ENCODE measurements around the gene THUMPD3.

THUMPD3 gene, protein sequence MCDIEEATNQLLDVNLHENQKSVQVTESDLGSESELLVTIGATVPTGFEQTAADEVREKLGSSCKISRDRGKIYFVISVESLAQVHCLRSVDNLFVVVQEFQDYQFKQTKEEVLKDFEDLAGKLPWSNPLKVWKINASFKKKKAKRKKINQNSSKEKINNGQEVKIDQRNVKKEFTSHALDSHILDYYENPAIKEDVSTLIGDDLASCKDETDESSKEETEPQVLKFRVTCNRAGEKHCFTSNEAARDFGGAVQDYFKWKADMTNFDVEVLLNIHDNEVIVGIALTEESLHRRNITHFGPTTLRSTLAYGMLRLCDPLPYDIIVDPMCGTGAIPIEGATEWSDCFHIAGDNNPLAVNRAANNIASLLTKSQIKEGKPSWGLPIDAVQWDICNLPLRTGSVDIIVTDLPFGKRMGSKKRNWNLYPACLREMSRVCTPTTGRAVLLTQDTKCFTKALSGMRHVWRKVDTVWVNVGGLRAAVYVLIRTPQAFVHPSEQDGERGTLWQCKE

DNA sequence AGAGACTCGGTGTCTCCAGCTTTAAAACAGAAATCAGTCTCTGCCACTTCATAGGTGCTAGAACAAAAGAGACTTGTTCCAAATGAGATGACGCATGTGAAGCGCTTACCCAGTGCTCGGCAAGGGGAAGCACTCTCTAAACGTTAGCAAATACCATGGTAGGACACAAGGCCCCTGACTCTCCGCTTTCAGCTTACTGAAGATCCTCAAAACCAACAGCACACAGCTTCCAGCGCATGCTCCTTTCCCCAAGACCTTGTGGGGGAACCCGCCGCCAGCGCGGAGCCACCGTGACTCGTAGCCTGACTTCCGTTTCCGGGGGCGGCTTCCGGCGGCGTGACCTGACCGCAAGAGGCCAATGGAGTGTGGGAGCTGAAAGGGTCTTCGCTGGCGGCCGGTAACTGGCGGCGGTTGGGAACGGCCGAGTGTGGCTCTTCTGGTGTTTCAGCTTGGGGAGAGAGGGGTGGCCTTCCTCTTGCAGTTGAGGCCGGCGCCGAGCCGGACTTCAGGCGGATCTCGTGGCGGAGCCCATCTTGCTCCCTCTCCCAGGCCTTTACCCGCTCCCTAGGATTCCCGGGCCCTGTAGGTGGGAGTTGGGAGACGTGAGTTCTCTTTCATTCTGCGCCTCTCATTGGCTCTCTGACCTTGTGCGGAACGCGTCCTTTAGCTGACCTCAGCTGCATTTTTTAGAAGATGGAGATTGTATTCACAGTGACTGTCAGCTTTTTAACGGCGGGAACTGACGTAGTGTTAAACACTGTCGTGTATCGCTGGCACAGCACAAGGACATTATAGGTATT lies at the start of gene THUMPD3:
Gene THUMPD3 (plus strand): TSS at position 324 of the 800 bp plus-strand sequence. CDS start 2,015 bp downstream, outside the sequence.
- DNase-seq, result peak; percentile 90

DNA sequence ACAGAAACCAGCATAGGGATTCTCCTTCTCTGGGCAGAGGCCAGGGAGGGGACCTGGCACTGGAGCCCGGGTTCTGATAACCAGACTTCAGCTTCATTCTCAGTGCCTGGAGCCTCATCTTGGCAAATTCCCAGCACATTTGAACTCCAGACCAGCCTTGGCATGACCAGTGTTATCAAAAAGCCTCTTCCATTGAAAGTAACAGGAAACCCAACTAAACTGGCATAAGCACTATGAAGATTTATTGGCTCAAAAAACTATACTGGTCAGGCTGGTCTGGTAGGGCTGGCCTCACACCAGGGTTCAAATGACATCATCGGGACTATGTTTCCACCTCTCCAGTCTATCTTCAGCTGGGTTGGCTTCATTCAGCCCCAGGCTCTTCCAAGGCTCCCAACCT lies 48.1 kb upstream of the THUMPD3 start:
- DNase-seq, result no peak

DNA sequence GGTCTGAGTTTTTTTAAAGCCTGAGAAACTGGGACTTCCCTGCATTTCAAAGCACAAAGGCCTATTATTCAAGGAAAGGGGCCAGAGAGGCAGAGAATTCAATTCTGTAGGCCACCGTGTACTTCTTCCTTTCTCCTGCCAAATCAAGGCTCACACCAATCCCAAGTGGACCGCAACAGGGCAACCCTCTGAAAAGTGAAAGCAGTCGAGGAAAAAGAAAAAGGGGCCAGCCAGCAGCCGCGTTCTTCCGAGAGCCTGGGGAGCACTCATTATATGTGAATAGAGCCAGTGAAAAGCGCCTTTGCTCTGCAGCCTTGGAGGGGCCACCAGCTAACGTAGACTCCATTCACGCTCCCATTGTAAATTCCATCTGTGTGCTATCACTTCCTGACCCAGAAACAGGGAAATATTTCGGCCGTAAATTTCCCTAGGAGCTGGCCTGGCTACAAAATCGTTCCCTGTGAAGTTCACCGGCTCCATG lies 45.9 kb upstream of the THUMPD3 start:
- DNase-seq, result no peak

DNA sequence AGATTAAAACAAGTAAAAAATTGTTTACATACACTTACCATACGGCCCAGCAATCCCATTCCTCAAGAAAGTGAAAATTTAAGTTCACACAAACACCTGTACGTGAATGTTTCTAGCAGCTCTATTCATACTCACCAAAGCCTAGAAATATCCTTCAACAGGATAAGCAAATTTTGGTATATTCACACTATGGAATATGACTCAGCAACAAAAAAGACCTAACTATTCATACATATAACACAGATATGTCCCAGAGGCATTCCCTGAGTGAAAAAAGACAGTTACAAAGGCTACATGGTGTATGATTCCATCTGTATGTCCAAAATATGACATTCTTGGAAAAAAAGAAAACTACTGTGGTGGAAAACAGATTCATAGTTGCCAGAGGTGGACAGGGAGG lies 40.1 kb upstream of the THUMPD3 start:
- no peak for DNase-seq

DNA sequence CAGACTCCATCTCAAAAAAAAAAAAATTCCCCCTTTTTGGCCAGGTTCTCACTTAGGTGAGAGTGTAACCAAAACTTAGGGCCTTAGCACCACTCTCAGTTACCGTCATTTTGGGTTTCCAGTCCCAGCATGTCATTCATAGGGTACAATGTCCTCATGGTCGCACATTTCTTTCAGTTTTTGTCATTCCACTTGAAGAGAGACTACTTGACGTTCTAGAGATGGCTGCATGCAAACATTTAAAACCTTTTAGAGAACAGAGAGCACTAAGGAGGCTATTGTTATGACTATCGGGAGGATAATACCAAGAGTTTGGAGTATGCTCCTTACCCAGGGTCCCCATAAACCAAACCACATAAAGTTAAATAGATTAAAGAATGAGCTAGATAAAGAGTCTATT lies 37.9 kb upstream of the THUMPD3 start:
- DNase-seq, result no peak

DNA sequence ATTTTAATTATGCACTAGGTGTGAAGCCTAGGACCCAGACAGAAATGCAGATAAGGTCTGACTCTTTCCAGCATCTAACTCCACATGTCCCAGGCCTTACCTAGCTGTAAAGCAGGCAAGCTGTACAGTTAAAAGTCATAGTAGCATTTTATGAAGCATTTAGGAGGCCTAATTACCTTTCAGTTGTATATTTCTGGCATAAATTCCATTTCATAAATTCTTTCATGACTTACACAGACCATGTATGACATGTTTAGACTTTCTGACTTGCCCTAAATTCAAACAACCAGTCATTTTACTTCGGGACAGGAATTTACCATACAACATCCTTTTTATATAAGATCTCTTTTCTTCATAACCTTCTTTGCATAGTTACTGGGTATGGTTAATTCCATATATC lies 35.3 kb upstream of the THUMPD3 start:
- DNase-seq, result no peak

DNA sequence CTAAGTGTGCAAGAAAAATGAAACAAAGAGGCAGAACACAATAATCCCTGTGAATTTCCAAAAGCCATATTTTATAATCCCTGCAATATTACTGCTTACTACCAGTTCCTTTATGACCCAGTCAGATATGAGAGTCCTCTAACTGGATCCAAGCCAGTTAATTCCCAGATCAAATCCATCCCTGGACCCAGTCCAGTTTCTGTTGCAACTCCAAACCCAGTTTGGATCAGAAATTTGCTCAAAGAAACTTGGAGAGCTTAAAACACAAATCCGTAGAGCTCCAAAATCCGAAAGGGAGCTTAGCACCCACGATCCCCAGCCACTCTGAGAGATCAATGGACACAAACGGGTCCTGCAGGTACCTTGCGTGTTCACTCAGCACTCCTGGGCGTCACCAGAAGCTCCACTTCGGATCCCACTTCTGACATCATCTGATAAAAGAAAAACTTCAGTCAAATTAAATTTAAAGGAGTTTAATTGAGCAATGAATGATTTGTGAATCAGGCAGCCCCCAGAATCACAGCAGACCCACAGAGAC lies 32.6 kb upstream of the THUMPD3 start:
- DNase-seq, result no peak

DNA sequence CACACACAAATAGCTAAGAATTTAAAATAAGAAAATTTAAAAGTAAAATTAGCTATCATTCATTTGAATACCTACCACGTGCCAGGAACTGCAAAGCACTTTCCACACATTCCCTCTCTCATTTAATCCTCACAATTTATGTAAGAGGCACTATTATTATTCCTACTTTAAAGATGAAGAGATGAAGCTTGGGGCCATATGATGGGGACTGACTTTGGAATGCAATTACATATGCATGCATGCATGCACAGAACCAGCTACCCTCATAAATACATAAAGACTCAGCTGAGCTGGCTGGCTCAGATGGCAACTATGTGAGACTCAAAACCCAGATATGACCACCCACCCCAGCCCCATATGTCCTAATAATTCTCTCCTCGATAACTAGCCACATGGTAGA lies 31.7 kb upstream of the THUMPD3 start:
- no peak for DNase-seq

DNA sequence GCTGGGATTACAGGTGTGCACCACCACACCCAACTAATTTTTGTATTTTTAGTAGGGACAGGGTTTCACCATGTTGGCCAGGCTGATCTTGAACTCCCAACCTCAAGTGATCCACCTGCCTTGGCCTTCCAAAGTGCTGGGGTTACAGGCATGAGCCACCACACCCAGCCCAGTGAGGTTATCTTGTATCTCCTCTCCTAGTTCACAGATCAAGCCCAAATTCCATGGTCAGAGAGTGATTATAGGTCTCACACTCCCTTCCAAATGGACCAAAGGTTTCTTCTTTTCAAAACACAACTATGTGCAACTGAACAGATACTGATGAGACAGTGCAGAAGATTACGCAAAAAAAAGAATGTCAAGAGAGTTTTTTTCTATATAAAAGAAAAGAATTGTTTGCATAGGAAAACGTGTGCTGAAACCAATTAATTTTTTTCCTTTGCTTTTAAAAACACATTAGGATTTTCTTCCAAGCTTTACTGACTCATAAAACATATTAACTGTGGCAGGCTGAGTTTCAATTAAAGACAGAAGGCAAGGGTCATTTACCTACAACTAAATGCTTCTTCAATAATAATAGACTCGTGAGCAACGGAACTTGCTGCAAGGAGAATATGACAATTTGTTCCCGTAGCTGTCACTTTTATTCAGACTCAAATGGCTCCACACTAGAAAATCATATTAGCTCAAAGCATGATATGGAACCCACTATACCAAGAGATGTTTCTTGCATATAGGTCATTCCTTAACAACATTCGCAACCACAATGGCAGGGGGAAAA lies 30.4 kb upstream of the THUMPD3 start:
- DNase-seq, result no peak

DNA sequence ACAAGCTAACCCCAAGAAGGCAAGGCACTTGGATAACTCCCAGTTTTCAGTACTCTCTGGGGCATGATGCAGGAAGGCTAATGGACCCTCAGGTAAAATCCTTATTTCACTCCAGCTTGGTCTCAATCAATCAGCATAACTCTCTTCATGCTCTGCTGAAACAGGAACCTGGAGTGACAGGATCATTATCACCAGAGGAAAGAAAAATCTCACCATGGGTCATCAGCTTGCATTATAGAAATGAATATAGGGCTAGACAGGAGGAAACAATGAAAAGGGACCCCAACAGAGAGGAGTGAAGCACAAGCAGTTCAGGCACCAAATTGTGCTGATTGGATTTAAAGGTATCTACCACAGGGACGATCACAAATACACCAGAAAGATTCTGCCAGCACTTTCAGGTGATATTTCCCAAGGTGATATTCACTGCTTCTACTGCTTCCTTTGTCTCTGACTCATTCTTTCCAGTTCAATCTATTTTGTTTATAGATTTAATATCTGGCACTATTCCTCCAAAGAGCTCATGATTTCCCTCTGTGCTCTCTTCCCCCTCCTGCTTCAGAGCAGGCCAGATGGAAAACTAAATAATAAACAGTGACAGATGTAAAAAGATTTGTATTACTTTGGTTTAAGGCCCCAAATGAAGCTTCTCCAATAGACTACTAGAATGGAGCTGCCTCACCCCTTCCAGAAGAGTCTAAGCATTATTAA lies 22.9 kb upstream of the THUMPD3 start:
- no peak for DNase-seq

DNA sequence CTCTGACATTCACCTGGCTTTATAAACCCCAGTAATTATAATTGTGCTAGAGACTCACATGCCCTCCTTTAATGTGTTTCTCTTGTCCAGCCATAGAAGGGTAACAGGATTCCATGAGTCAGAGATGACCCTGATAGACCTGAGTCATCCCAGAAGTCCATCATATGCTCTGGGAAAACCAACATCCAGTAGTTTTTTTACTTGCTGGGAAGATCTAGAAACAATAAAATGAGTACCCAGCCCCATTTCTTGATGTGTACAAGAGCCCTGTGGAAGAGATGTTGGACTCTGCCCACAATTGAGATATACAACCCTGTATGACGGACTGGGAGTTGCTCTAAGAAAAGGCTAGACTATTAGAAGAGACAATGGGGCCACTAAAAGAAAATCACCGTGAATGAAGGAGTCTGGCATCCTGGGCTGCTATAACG lies 22.4 kb upstream of the THUMPD3 start:
- DNase-seq, result no peak

DNA sequence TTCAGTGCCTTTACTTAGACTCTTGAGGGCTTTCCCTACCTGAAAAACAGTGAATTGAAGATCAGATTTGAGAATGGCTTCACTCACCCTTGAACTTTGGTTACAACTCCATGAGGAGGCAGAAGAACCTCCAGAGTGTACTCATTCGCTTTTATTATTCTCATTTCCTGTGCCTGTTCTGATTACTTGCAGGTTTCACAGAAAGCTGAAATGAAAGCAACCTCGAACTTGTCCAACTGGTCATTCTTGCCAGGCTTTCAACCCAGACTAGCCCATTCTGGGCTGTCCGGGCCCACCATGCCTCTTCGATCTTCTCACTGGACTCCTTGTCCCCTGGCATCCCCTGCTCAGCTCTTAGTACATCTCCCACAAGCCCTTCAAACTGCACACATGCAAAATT lies 20.2 kb upstream of the THUMPD3 start:
- DNase-seq, result no peak

DNA sequence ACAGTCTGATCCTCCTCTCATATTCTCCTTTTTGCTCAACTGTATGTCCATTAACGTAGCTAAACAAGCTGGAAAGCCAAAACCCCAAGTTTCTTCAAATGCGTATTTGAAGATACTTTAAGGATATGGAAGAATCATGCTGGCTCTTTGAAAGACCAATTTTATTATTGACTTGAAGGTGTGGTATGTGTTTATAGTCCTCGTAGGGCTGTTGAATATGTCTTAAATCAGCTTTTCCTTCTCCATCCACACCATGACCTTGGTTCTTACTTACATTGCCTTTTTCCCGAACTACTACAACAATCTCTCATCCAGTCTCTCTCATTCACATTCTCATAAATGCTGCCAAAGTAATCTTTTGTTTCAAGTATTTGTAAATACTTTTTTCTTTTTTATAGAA lies 19.7 kb upstream of the THUMPD3 start:
- no peak for DNase-seq

DNA sequence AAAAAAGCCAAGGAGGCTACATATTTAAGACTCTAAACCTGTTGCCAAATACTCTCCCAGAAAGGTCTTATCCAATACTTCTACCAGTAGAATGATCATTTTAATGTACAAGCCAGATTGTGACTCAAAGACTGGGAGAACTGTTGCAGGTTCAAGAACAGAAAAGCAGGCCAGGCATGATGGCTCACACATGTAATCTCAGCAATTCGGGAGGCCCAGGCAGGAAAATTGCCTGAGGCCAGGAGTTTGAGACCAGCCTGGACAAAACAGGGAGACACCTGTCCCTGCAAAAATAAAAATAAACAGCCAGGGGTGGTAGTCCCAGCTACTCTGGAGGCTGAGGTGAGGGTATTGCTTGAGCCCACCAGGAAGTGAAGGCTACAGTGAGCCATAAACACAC lies 17.8 kb upstream of the THUMPD3 start:
- DNase-seq, result no peak

DNA sequence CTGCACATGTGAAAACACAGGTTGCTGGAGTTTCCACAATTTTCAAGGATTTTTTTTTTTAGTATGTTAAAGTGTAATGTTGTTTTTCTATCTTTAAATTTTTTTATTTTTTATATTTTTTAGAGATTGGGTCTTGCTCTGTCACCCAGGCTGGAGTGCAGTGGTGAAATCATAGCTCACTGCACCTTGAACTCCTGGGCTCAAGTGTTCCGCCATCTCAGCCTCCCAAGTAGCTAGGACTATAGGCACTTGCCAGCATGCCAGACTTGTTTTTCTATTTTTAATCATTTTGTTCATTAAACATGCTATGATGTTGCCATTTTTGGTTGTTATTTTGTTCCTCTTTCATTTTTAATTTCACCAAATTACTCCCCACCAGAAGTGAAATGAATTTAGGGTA lies 16.7 kb upstream of the THUMPD3 start:
- no peak for DNase-seq

DNA sequence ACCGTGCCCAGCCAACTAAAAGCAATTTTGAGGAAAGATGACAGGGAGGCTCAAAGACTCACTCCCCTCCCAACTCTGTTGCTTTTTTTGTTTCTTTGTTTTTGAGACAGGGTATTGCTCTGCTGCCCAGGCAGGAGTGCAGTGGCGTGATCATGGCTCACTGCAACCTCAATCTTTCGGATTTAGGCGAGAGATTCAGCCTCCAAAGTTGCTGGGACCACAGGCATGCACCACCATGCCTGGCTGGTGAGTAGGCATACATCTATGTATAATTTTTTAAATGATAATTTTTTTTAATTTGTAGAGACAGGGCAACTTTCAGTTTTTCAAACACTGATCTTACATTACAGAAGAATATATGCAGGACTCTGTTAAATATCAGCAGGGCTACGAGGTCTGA lies 15.8 kb upstream of the THUMPD3 start:
- DNase-seq, result no peak

DNA sequence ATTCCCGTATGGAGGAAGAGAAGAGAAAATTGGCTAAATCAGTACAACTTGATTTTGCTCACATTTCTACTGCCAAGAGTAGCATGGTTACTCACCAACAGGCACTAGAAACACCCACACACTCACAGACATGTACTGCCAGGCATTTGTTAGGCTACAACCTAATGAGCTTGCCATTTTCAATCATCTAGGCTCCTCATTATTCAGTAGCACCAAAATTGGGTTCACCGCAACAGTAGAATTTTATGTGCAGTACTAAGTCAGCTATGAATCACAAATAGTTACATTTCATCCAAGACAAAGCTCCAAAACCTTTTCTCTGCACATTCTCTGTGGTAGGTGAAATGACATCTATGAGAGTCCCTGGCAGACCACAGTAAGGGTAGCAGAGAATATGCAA lies 15.0 kb upstream of the THUMPD3 start:
- DNase-seq, result no peak

DNA sequence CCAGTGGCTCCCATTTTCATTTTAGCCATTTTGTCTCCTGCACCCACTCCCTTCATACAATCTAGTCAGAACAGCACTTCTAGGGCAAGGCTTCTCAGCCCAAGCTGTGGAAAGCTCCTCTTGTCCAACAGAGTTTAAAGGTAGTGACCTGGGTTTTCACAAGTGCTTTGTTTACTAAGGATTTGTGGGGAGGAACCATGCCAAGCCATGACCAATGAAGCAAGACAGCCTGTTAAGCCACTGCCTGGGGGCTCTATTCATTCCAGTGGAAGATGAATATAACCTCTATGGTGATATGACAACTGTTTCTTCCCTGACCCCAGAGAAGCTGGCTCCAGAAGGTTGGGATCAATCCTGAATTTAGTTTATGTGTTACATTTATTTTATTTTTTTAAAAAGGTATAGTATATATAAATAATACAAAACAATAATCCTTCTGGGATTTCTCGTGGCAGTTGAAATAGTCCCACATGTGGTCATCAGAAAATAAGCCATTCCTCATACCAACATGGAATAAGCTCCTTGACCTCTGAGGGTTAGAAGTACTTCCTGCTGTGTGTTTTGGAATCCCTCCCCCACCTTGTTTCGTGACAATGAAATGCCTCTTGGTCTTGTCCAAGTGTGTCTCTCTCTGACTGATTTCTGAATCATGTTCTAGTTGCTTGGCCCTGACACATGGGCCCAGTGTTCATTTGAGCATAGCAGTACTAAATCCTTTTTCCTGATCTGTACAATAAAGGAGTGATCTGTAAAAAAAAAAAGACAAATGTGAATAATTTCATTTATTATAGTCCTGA lies 13.3 kb upstream of the THUMPD3 start:
- DNase-seq, result no peak

DNA sequence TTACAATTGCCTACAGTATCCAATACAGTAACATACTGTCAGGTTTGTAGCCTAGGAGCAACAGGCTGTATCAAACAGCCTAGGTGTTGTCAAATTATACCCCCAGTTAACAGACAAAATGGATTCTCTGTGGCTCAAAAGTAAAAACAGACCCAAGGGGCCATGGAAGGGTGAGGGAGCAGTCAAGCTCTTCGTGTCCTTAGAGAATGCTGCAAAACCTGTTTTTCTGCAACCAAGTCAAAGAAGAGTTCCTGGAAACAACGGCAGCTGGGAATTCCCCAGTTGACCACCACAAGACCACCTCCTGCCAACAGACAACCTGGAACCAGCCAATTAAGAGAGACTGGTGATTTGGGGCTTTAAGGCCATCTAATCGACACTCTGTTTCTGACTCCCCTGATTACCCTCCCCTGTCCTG lies 11.1 kb upstream of the THUMPD3 start:
- no peak for DNase-seq

DNA sequence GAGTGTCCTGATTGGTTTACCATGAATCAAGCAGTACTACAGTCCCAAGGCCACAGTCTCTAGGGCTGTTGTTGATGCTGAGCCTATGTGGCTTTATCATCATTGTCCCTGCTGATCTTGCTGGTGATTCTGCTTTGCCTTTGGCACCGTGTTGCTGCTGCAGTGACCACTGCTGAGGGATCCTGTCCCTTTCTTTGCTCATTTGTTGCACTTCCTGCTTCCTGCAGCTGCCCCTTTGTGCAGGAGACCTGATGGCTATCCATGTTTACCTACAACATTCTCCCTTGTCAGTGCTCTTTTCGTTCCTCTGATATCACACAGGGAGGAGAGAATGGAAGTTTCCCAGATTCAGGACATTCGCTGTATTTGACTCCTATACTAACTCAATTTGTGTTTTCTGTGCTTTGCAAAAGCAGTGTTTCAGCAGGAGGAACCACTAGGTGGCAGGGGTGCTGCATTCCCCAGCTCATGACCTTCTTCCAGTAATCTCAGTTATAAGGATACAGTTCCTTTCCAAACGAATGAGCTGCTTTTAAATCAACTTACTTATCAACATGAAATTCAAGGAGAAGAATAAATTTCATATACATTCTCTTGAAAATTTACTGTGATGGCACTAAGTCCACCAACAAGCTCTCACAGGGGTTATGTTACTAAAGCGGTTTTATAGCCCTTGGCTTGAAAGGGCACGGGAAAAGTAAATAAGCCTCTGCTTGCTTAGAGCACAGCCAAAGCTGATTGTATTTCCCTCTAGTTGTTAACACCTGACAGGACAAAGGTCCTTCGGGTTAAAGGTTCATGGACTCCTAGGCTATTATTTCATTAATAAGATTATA lies 9.7 kb upstream of the THUMPD3 start:
- DNase-seq, result peak; percentile 69
